IMR-90 (cell line): ENCODE measurements around the gene MRPL34. TPM values are rescaled to one million over a fixed set of nuclear protein-coding genes. Genes with fewer than 3 reads are reported as not detected.

Experiments
- ATAC-seq: fragments of 200-7000 bp; cut with Tn5 transposase; 2 replicates; pipeline ENCODE4 v1.9.1; 2020; ENCODE audit warnings: low read depth, mild to moderate bottlenecking, moderate library complexity
- BruUV-seq: library from RNA; stranded (reverse); fragments of 400-500 nt; replicated peaks from 2 replicates; lab custom pipeline; 2021; lab: Mats Ljungman, UMichigan
- CTCF ChIA-PET: fragments of 300-600 bp; formaldehyde crosslinking; extraction: SDS; loops from one replicate; lab custom pipeline; 2021; ENCODE audit warnings: antibody characterized with exemption; lab: Yijun Ruan, JAX
- POLR2A ChIA-PET: fragments of 300-600 bp; sonication (Branson Sonifier 250); formaldehyde crosslinking; loops from one replicate; lab custom pipeline; 2022; ENCODE audit warnings: antibody characterized with exemption; ENCODE audit not compliant: unreplicated experiment; lab: Charles Lee
- DNase-seq: peaks from one replicate; pipeline ENCODE4 v3.0.0; 2013
- H2AFZ ChIP-seq: replicated peaks from 2 replicates; pipeline ENCODE3; 2013; ENCODE audit warnings: low read length, mild to moderate bottlenecking; ENCODE audit not compliant: poor library complexity
- H2AK5ac ChIP-seq: 2 replicates; pipeline ENCODE4 v1.6.1; 2013; ENCODE audit warnings: low read depth, low read length, inconsistent platforms
- H2AK9ac ChIP-seq: replicated peaks from 2 replicates; pipeline ENCODE3; 2013; ENCODE audit warnings: mild to moderate bottlenecking, low read depth, low read length, moderate library complexity; ENCODE audit not compliant: poor library complexity
- H2BK120ac ChIP-seq: 2 replicates; pipeline ENCODE4 v1.6.1; 2013; ENCODE audit warnings: low read depth, low read length, inconsistent platforms
- H2BK15ac ChIP-seq: 3 replicates; pipeline ENCODE4 v1.6.1; 2013; ENCODE audit warnings: low read depth, low read length, inconsistent platforms
- H2BK20ac ChIP-seq: 2 replicates; pipeline ENCODE4 v1.6.1; 2013; ENCODE audit warnings: low read depth, mild to moderate bottlenecking, inconsistent platforms, low read length, moderate library complexity
- H2BK5ac ChIP-seq: 2 replicates; pipeline ENCODE4 v1.6.1; 2013; ENCODE audit warnings: mild to moderate bottlenecking, low read depth, low read length, inconsistent platforms; ENCODE audit not compliant: poor library complexity, severe bottlenecking
- H3K14ac ChIP-seq: replicated peaks from 2 replicates; pipeline ENCODE4 v1.6.1; 2013; ENCODE audit warnings: low read depth, low read length, inconsistent platforms
- H3K18ac ChIP-seq: 2 replicates; pipeline ENCODE4 v1.6.1; 2013; ENCODE audit warnings: low read depth, low read length, control low read depth
- H3K23ac ChIP-seq: 2 replicates; pipeline ENCODE4 v1.6.1; 2013; ENCODE audit warnings: low read depth, low read length, inconsistent platforms
- H3K27ac ChIP-seq: 2 replicates; pipeline ENCODE4 v1.5.1; 2013; ENCODE audit warnings: mild to moderate bottlenecking, control low read depth, low read length; ENCODE audit not compliant: insufficient read depth
- H3K27me3 ChIP-seq: 2 replicates; pipeline ENCODE4 v1.6.1; 2013; ENCODE audit warnings: low read length; ENCODE audit not compliant: control insufficient read depth, insufficient read depth
- H3K36me3 ChIP-seq: 2 replicates; pipeline ENCODE4 v1.6.1; 2013; ENCODE audit warnings: low read length, mixed read lengths; ENCODE audit not compliant: control insufficient read depth, insufficient read depth
- H3K4ac ChIP-seq: 2 replicates; pipeline ENCODE4 v1.6.1; 2013; ENCODE audit warnings: low read depth, low read length, inconsistent platforms
- H3K4me1 ChIP-seq: 2 replicates; pipeline ENCODE4 v1.6.1; 2013; ENCODE audit warnings: low read length, mixed read lengths; ENCODE audit not compliant: control insufficient read depth, insufficient read depth
- H3K4me2 ChIP-seq: 2 replicates; pipeline ENCODE4 v1.6.1; 2013; ENCODE audit warnings: low read depth, mild to moderate bottlenecking, control low read depth, low read length, moderate library complexity
- H3K4me3 ChIP-seq: 2 replicates; pipeline ENCODE4 v1.5.1; 2013; ENCODE audit warnings: low read depth, mild to moderate bottlenecking, control low read depth, low read length, moderate library complexity; ENCODE audit not compliant: insufficient read depth
- H3K56ac ChIP-seq: 2 replicates; pipeline ENCODE4 v1.6.1; 2013; ENCODE audit warnings: low read length, inconsistent platforms; ENCODE audit not compliant: insufficient read depth; ENCODE audit errors: extremely low read depth
- H3K79me1 ChIP-seq, 2 experiments: 2 replicates each; pipeline ENCODE4 v1.6.1; 2013; ENCODE audit warnings: low read length in 2 of 2, inconsistent platforms in 1 of 2, low read depth in 1 of 2
- H3K9ac ChIP-seq: 2 replicates; pipeline ENCODE4 v1.6.1; 2013; ENCODE audit warnings: low read depth, low read length, control low read depth
- H3K9me1 ChIP-seq: 2 replicates; pipeline ENCODE4 v1.6.1; 2013; ENCODE audit warnings: low read length, inconsistent platforms; ENCODE audit not compliant: insufficient read depth
- H3K9me3 ChIP-seq: 2 replicates; pipeline ENCODE4 v1.6.1; 2013; ENCODE audit warnings: low read length; ENCODE audit not compliant: control insufficient read depth, insufficient read depth
- H4K20me1 ChIP-seq: 2 replicates; pipeline ENCODE4 v1.6.1; 2013; ENCODE audit warnings: low read length, inconsistent platforms; ENCODE audit not compliant: insufficient read depth
- H4K5ac ChIP-seq: 2 replicates; pipeline ENCODE4 v1.6.1; 2013; ENCODE audit warnings: mild to moderate bottlenecking, low read depth, low read length, control low read depth
- H4K8ac ChIP-seq, 2 experiments: 2 replicates each; pipeline ENCODE4 v1.6.1; 2013; ENCODE audit warnings: low read depth in 2 of 2, low read length in 2 of 2, control low read depth in 1 of 2, inconsistent platforms in 1 of 2
- H4K91ac ChIP-seq: 2 replicates; pipeline ENCODE4 v1.6.1; 2013; ENCODE audit warnings: low read depth, low read length, inconsistent platforms; ENCODE audit not compliant: insufficient read depth
- BHLHE40 ChIP-seq: fragments of 150-350 bp; IDR thresholded peaks from 2 replicates; pipeline ENCODE4 v1.6.1; 2016; ENCODE audit warnings: mild to moderate bottlenecking, low read depth, low read length
- CEBPB ChIP-seq: IDR thresholded peaks from 2 replicates; pipeline ENCODE4 v1.6.1; 2012; ENCODE audit warnings: low read depth, low read length, improper control_type of control experiment
- CTCF ChIP-seq: conservative IDR thresholded peaks from 2 replicates; pipeline ENCODE4 v1.5.1; 2012; ENCODE audit warnings: mild to moderate bottlenecking, low read depth, low read length, improper control_type of control experiment
- FOS ChIP-seq: fragments of 150-350 bp; IDR thresholded peaks from 2 replicates; pipeline ENCODE4 v1.6.1; 2016; ENCODE audit warnings: low read depth, low read length
- MAZ ChIP-seq: IDR thresholded peaks from 2 replicates; pipeline ENCODE4 v1.6.1; 2012; ENCODE audit warnings: low read depth, mild to moderate bottlenecking, low read length, improper control_type of control experiment, moderate library complexity, borderline replicate concordance
- RCOR1 ChIP-seq: IDR thresholded peaks from 2 replicates; pipeline ENCODE4 v1.6.1; 2012; ENCODE audit warnings: mild to moderate bottlenecking, low read length, improper control_type of control experiment; ENCODE audit not compliant: insufficient replicate concordance
- SMC3 ChIP-seq: fragments of 150-350 bp; IDR thresholded peaks from 2 replicates; pipeline ENCODE4 v1.6.1; 2016; ENCODE audit warnings: low read depth, mild to moderate bottlenecking, antibody characterized with exemption, low read length, moderate library complexity
- WGBS, 2 experiments: methylation state at CpG; one replicate each; pipeline versions ENCODE4 v1.1.5 to v1.1.7; 2013; ENCODE audit warnings: missing lambda C conversion rate in 2 of 2; ENCODE audit not compliant: insufficient read length in 1 of 2; ENCODE audit errors: extremely low coverage in 2 of 2; 5-methylcytosine and 5-hydroxymethylcytosine counted together
- dilution Hi-C: fragments of 300-500 bp; cut with HindIII; formaldehyde crosslinking; loops from one replicate; pipeline ENCODE4 v1.14.3; 2018; ENCODE audit warnings: low sequenced_read_pairs; ENCODE audit not compliant: unreplicated experiment
- in situ Hi-C: fragments of 300-500 bp; cut with MboI; formaldehyde crosslinking; loops from 3 replicates; pipeline ENCODE4 v1.14.3; 2019; ENCODE audit warnings: low sequenced_read_pairs, inconsistent platforms, mixed read lengths
- intact Hi-C: fragments of 100-400 bp; cut with micrococcal nuclease; formaldehyde crosslinking; loops from 2 replicates; pipeline ENCODE4 v1.10.0; 2022
- polyA plus RNA-seq, 3 experiments: library from polyadenylated mRNA; depleted of rRNA; stranded (reverse); fragments of >200 nt; gene quantifications; 2 replicates each; pipeline ENCODE4 v1.2.3, GENCODE V29; 2012; ENCODE audit warnings: low replicate concordance in 1 of 3
- total RNA-seq: library from RNA; depleted of rRNA; stranded (reverse); fragments of >200 nt; gene quantifications from 2 replicates; pipeline ENCODE4 v1.2.3, GENCODE V29; 2012

MRPL34 gene
- total and polyA plus RNA-seq, 2 of the 4 experiments (the other 2 are of a cell fraction) = 7.3 to 37.0 TPM

GRCh38 chr19:17340871-17341357 lies 35.2 kb downstream of the MRPL34 start:
- no peak overlapping the region for H3K4me3 ChIP-seq
- no peak overlapping the region for H3K9ac ChIP-seq
- H3K23ac ChIP-seq = no peak overlapping the region
- no peak overlapping the region for H2BK120ac ChIP-seq
- H3K9me3 ChIP-seq = no peaks in the 10 kb centered on the region
- in situ Hi-C loops = no loop called here
- H3K56ac ChIP-seq = no peak overlapping the region
- ATAC-seq = no peak
- H3K9me1 ChIP-seq = no peaks in the 10 kb centered on the region
- 78% methylated on average over 10 of the region's 17 CpGs; no CpG with 5 or more reads in 1 of the 2 experiments for WGBS, 2 experiments
- no peak overlapping the region for H2AK5ac ChIP-seq
- no peak overlapping the region for H4K91ac ChIP-seq
- CTCF ChIA-PET = no interaction called here
- no peak for DNase-seq
- no peak overlapping the region for H3K4ac ChIP-seq
- H3K36me3 ChIP-seq = peaks cover 5% of the 10 kb centered on the region; the same call in 1 of the 2 replicates
- no peak overlapping the region for H2BK15ac ChIP-seq
- no peak overlapping the region for H3K27ac ChIP-seq
- H2BK5ac ChIP-seq = no peak overlapping the region
- dilution Hi-C loops = no loop called here
- H3K18ac ChIP-seq = no peak overlapping the region
- H4K5ac ChIP-seq = no peak overlapping the region
- no peaks in the 10 kb centered on the region for H4K20me1 ChIP-seq
- intact Hi-C loops = no loop called here
- H4K8ac ChIP-seq = no peak overlapping the region
- H3K79me1 ChIP-seq = peaks cover 7 to 15% of the 10 kb centered on the region in 2 experiments; a peak in 3 of 4 replicates
- peak overlapping the region; percentile 43 for H2AFZ ChIP-seq
- POLR2A ChIA-PET = no interaction called here
- no peak overlapping the region for H2AK9ac ChIP-seq
- H3K14ac ChIP-seq = no peak overlapping the region
- H2BK20ac ChIP-seq = no peak overlapping the region
- TF ChIP-seq CTCF (no peak), MAZ (no peak), BHLHE40 (no peak), FOS (no peak), CEBPB (no peak), SMC3 (no peak), RCOR1 (no peak)
- H3K4me2 ChIP-seq = no peak overlapping the region
- H3K27me3 ChIP-seq = no peaks in the 10 kb centered on the region
- no TSS peak for BruUV-seq
- peaks cover 4% of the 10 kb centered on the region for H3K4me1 ChIP-seq
